GM10248 (cell line): ENCODE measurements around the gene GAS7.

Source experiments
- CTCF ChIA-PET: fragments of 300-600 bp; sonication (Branson Sonifier 250); formaldehyde crosslinking; extraction: SDS; loops from one replicate; lab custom pipeline; 2021; ENCODE audit warnings: antibody characterized with exemption; lab: Yijun Ruan, JAX
- POLR2A ChIA-PET: fragments of 350-650 bp; sonication (Branson Sonifier 250); formaldehyde crosslinking; extraction: SDS; loops from one replicate; lab custom pipeline; 2020; ENCODE audit warnings: antibody characterized with exemption; lab: Yijun Ruan, JAX
- DNase-seq: peaks from one replicate; pipeline ENCODE4 v3.0.0; 2012; ENCODE audit errors: extremely low spot score
- TF ChIP-seq, protein P1 (sequence below): IDR thresholded peaks from 2 replicates; pipeline ENCODE4 v1.5.1; 2012; ENCODE audit warnings: mild to moderate bottlenecking, low read depth; ENCODE audit errors: extremely low read depth, missing control alignments, control extremely low read depth

GAS7 gene

DNA sequence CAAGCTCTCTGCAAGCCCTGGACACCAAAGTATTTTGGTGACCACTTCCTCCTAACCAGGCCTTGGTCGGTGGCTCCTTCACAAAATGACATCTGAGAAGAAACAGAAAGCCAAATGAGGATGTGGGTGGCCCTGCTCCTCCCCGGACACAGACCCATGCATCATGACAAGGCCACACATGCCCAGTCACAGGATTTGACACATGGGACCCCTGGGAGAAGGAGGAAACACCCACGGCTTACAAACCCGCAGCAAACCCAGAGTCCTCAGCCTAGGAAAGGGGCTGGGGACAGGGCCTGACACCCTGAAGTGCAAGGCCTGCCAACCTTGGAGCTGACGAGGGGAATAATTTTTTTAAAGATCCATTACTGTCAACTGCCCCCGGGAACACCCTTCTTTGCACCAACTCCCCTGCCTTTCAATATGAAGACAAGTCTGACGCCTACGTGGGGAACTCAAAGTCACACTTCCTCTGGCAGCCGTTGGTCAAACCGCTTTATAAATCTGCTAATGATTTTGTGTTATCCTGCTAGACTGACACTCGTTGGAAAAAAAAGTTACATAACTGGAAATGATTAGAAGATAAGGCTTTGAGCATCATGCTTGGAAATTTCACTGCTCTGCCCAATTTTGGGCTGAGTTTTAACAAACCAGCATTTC is 41.3 kb downstream of the GAS7 start:
- TF ChIP-seq, protein P1, sequence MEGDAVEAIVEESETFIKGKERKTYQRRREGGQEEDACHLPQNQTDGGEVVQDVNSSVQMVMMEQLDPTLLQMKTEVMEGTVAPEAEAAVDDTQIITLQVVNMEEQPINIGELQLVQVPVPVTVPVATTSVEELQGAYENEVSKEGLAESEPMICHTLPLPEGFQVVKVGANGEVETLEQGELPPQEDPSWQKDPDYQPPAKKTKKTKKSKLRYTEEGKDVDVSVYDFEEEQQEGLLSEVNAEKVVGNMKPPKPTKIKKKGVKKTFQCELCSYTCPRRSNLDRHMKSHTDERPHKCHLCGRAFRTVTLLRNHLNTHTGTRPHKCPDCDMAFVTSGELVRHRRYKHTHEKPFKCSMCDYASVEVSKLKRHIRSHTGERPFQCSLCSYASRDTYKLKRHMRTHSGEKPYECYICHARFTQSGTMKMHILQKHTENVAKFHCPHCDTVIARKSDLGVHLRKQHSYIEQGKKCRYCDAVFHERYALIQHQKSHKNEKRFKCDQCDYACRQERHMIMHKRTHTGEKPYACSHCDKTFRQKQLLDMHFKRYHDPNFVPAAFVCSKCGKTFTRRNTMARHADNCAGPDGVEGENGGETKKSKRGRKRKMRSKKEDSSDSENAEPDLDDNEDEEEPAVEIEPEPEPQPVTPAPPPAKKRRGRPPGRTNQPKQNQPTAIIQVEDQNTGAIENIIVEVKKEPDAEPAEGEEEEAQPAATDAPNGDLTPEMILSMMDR, result no peak
- CTCF ChIA-PET, result interaction anchor here (1.4 to 1.5 kb wide), 3 partner anchors 10 to 162 kb away, joined by 3 to 4 read pairs (median 4); no protein-coding TSS in a partner anchor
- DNase-seq, result peak; percentile 83
- POLR2A ChIA-PET, result no interaction called here

DNA sequence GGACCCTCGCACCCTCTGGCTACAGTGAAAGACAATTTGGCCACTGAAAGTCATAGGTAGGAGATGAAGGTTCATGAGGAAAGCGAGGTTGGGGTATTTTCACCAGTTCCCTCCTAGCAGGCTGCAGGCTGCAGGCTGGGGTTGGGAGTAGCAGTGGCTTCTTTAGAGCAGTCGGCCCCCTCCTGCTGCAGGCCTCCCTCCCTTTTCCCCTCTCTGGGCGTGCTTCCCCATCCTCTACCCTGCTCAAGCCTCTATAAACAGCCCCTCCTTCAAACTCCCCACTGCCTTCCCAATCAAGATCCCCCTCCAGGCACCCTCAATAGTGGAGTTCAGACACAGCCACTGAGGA is 41.8 kb downstream of the GAS7 start:
- ChIA-PET CTCF (interaction anchor here (0.6 to 1.5 kb wide), 4 partner anchors 9 to 161 kb away, joined by 3 to 4 read pairs (median 4); no protein-coding TSS in a partner anchor), POLR2A (no interaction called here)
- TF ChIP-seq, protein P1, result no peak
- DNase-seq, result no peak

DNA sequence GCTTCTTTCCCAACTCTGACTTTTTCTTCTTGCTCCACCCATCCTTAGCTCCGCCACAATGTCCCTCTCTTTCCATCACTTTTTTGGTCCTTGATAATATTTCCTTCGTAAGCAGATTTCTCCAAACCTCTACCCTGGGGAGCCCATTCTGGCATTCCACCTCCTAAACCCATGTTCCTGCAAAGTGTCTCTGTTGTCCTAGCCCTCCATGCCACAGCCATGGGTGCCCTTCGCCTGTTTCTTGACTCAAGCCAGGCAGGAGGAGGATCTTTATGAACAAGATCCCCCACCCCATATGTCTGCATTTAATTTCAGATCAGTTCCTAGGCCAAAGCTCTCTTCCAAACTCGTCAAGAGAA is 42.4 kb downstream of the GAS7 start:
- CTCF ChIA-PET, result interaction anchor here (0.6 to 1.5 kb wide), 4 partner anchors 9 to 161 kb away, joined by 3 to 4 read pairs (median 4); no protein-coding TSS in a partner anchor
- POLR2A ChIA-PET, result no interaction called here
- TF ChIP-seq, protein P1, result no peak
- DNase-seq, result no peak

DNA sequence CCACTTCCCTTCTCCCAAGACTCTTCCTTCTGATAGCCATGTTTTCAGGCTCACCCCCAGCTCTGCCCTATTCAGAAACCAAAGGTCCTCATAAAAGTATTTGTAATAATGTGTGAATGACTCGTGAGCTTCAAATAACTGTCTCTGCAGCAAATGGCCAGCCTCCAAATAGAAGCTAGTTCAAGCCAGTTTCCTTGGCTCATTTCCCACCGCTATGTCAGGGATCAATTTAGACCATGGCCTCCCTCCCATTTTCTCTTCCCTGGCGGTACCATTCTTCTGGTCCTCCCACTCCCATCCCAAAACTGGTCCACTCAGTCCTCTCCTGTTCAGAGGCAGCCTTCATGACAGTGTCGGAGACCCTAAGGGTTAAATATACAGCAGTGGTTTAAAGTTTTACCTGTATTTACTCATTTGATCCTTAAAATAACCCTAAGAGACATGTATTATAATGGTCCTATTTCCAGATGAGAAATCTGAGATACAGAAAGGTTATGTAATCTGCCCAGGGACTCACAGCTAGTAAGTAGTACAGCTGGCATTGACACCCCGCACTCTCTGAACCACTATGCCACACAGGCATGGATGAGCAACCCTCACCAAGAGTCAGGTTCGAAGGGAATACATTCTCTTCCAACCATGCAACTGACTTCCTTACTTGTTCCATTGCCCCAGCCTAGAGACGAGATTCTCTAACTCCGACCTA is 42.9 kb downstream of the GAS7 start:
- POLR2A ChIA-PET, result no interaction called here
- CTCF ChIA-PET, result interaction anchor here (0.6 to 1.5 kb wide), 5 partner anchors 8 to 160 kb away, joined by 3 to 4 read pairs (median 3); no protein-coding TSS in a partner anchor
- TF ChIP-seq, protein P1, result no peak
- DNase-seq, result no peak

DNA sequence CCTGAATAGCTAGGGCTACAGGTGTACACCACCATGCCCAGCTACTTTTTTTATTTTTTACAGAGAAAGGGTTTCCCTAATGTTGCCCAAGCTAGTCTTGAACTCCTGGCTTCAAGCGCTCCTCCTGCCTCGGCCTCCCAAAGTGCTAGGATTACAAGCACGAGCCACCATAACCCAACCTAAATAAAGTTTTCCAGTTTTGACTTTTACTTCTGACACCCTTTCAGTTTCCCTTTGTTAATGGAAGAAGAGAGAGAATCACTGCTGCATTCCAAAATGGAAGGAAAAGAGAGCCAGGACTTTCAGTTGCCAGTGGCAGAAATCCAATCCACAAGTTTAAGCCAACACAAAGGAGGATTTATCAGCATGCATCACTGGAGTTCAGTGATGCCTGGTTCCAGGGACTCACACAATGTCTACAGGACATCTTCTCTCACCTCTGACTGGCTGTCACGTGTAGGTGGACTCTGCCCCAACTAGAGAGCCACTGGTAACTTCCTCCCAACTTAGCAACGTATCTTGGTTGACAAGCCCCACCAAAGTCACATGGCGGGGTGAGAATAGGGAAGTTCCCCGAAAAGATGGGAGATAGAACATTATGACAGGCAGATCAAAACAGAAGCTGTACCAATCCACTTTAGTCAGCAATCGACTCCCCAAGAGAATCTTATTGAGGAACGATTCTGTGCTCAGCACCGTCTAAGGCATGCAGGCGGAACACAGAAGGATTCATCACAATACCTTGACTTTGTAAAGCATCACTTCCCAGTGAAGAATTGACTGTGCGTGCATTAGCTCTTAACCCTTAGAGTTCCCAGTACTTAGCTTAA is 46.5 kb downstream of the GAS7 start:
- TF ChIP-seq, protein P1, result no peak
- CTCF ChIA-PET, result interaction anchor here (1.2 to 1.9 kb wide), 3 partner anchors 10 to 165 kb away, joined by 3 to 9 read pairs (median 3); no protein-coding TSS in a partner anchor
- POLR2A ChIA-PET, result interaction anchor here (0.9 kb wide), 1 partner anchor 10 kb away, joined by 5 read pairs; no protein-coding TSS in a partner anchor
- DNase-seq, result peak; percentile 37
